GM12891 (cell line): Measurements from ENCODE around the gene ID2.

Experiments used
- POLR2A ChIP-seq: IDR thresholded peaks from 2 replicates; pipeline ENCODE4 v1.6.1; 2011; ENCODE audit warnings: low read depth, low read length, control low read depth
- POLR2AphosphoS5 ChIP-seq: IDR thresholded peaks from 2 replicates; pipeline ENCODE4 v1.6.1; 2011; ENCODE audit warnings: low read depth, low read length, control low read depth

DNA sequence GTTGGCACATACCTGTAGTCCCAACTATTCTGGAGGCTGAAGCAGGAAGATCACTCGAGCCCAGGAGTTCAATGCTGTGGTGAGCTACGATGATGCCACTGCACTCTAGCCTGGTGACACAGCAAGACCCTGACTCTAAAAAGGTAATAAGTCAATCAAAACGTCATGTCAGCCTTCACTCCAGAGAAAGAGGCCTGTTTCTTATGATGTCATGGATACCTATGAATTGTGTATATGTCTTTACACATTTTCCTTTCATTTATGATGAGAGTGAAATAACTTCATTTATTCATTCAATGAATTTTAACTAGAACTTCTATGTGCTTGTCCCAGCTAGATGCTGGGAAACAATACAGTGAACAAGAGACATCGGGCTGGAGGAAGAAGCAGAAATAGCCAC, 25.0 kb upstream of the ID2 start:
- no peak for TF ChIP-seq POLR2AphosphoS5
- no peak for TF ChIP-seq POLR2A
